ENCODE data around the gene ZNF431. TPM values are rescaled to one million over a fixed set of nuclear protein-coding genes. Genes with fewer than 3 reads are reported as not detected.

Gene ZNF431
- total and polyA plus RNA-seq, 12 donors: 6.1 to 76.7 (median 25.7) TPM

- intact Hi-C loops (cut with DNase I): no loop called here
- H3K36me3 ChIP-seq (replicated peaks in 1 of 2): no peaks in the 10 kb centered on the region
- WGBS, 4 donors: 67 to 79% (median 71%) methylated on average over 6 of the region's 6 CpGs
- TF ChIP-seq, protein P1, sequence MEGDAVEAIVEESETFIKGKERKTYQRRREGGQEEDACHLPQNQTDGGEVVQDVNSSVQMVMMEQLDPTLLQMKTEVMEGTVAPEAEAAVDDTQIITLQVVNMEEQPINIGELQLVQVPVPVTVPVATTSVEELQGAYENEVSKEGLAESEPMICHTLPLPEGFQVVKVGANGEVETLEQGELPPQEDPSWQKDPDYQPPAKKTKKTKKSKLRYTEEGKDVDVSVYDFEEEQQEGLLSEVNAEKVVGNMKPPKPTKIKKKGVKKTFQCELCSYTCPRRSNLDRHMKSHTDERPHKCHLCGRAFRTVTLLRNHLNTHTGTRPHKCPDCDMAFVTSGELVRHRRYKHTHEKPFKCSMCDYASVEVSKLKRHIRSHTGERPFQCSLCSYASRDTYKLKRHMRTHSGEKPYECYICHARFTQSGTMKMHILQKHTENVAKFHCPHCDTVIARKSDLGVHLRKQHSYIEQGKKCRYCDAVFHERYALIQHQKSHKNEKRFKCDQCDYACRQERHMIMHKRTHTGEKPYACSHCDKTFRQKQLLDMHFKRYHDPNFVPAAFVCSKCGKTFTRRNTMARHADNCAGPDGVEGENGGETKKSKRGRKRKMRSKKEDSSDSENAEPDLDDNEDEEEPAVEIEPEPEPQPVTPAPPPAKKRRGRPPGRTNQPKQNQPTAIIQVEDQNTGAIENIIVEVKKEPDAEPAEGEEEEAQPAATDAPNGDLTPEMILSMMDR (IDR thresholded peaks at IDR 0.05): no peak
- TF ChIP-seq POLR2A (IDR thresholded peaks at IDR 0.05): no peak
- no peaks in the 10 kb centered on the region for H3K9me3 ChIP-seq (replicated peaks in 1 of 3)
- no peak for DNase-seq
- peaks cover 13 to 27% of the 10 kb centered on the region in 2 donors for H3K4me1 ChIP-seq (replicated peaks in 1 of 2)
- H3K27me3 ChIP-seq: no peaks in the 10 kb centered on the region
- no peak overlapping the region for H3K4me3 ChIP-seq
- peak overlapping the region in 3 of 5 donors; percentile 7 to 64 (median 9) for H3K27ac ChIP-seq
These were observed 12.7 kb upstream of the ZNF431 start for GRCh38 chr19:21128901-21129698.

- Histone ChIP-seq H3K4me1 (replicated peaks in 1 of 2) (peaks cover 13 to 27% of the 10 kb centered on the region in 2 donors), H3K4me3 (no peak overlapping the region), H3K9me3 (replicated peaks in 1 of 3) (no peaks in the 10 kb centered on the region), H3K27ac (no peak overlapping the region), H3K36me3 (replicated peaks in 1 of 2) (no peaks in the 10 kb centered on the region), H3K27me3 (no peaks in the 10 kb centered on the region)
- 61 to 66% (median 62%) methylated on average over 3 of the region's 3 CpGs for WGBS, 4 donors
- intact Hi-C loops (cut with DNase I): no loop called here
- no peak for TF ChIP-seq POLR2A (IDR thresholded peaks at IDR 0.05)
- DNase-seq: no peak
These were observed 11.6 kb upstream of the ZNF431 start for GRCh38 chr19:21130097-21130775.

- Histone ChIP-seq H3K27me3 (no peaks in the 10 kb centered on the region), H3K36me3 (replicated peaks in 1 of 2) (no peaks in the 10 kb centered on the region), H3K4me3 (no peak overlapping the region), H3K4me1 (replicated peaks in 1 of 2) (peaks cover 13 to 19% of the 10 kb centered on the region in 2 donors), H3K27ac (no peak overlapping the region), H3K9me3 (replicated peaks in 1 of 3) (no peaks in the 10 kb centered on the region)
- no peak for TF ChIP-seq POLR2A (IDR thresholded peaks at IDR 0.05)
- TF ChIP-seq, protein P1 (IDR thresholded peaks at IDR 0.05): no peak
- peak in 1 of 7 donors; percentile 16 for DNase-seq
- WGBS, 4 donors: 19 to 21% (median 20%) methylated on average over 1 of the region's 1 CpG
- intact Hi-C loops (cut with DNase I): no loop called here
These were observed 8.2 kb upstream of the ZNF431 start for GRCh38 chr19:21133633-21134032.

DNA sequence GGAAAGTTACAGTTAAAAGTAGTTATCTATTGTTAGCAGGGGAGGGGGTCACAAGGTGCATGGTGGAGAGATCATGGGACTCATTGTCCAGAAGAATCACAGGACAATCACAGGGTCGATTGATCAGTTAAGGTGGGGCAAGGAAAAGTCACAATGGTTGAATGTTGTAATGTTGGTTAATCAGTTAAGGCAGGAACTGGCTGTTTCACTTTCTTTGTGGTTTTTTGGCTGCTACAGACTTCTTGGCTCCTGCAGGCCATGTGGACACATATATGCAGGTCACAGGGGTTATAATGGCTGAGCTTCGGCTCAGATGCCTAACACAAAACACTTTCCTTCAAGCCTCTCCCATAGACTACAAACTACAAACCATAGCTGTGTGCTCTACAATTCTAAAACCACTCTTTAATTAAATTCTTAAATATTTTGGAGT is 6.9 kb upstream of the ZNF431 start:
- intact Hi-C loops (cut with DNase I): no loop called here
- peaks cover 4 to 10% of the 10 kb centered on the region in 2 donors for H3K4me1 ChIP-seq (replicated peaks in 1 of 2)
- no peaks in the 10 kb centered on the region for H3K36me3 ChIP-seq (replicated peaks in 1 of 2)
- 82 to 91% (median 82%) methylated on average over 2 of the region's 2 CpGs for WGBS, 4 donors
- DNase-seq: no peak
- no peaks in the 10 kb centered on the region for H3K27me3 ChIP-seq
- H3K9me3 ChIP-seq (replicated peaks in 1 of 3): no peaks in the 10 kb centered on the region
- no peak overlapping the region for H3K27ac ChIP-seq
- TF ChIP-seq POLR2A (IDR thresholded peaks at IDR 0.05): no peak
- TF ChIP-seq, protein P1 (IDR thresholded peaks at IDR 0.05): no peak
- no peak overlapping the region for H3K4me3 ChIP-seq
